HUES48 (cell line): Measurements from ENCODE around the gene POP4.
A peak's percentile ranks its signal among the peaks of the same experiment; 100 is the strongest.

Experiments used
- H3K27ac ChIP-seq: one replicate; pipeline ENCODE4 v1.7.0; 2013; ENCODE audit warnings: low read depth, low read length, inconsistent platforms
- H3K27me3 ChIP-seq: 2 replicates; pipeline ENCODE4 v1.6.1; 2013; ENCODE audit warnings: mild to moderate bottlenecking, low read length; ENCODE audit not compliant: control insufficient read depth, insufficient read depth
- H3K36me3 ChIP-seq: 2 replicates; pipeline ENCODE4 v1.6.1; 2013; ENCODE audit warnings: low read length; ENCODE audit not compliant: control insufficient read depth, insufficient read depth
- H3K4me1 ChIP-seq: 2 replicates; pipeline ENCODE4 v1.6.1; 2013; ENCODE audit warnings: mild to moderate bottlenecking, low read length; ENCODE audit not compliant: control insufficient read depth, insufficient read depth
- H3K4me3 ChIP-seq: 2 replicates; pipeline ENCODE4 v1.5.1; 2013; ENCODE audit warnings: mild to moderate bottlenecking, low read depth, low read length
- H3K9ac ChIP-seq: 2 replicates; pipeline ENCODE4 v1.6.1; 2013; ENCODE audit warnings: mild to moderate bottlenecking, low read depth, low read length, moderate library complexity
- H3K9me3 ChIP-seq: 2 replicates; pipeline ENCODE4 v1.6.1; 2013; ENCODE audit warnings: low read length; ENCODE audit not compliant: control insufficient read depth, insufficient read depth

The POP4 gene

DNA sequence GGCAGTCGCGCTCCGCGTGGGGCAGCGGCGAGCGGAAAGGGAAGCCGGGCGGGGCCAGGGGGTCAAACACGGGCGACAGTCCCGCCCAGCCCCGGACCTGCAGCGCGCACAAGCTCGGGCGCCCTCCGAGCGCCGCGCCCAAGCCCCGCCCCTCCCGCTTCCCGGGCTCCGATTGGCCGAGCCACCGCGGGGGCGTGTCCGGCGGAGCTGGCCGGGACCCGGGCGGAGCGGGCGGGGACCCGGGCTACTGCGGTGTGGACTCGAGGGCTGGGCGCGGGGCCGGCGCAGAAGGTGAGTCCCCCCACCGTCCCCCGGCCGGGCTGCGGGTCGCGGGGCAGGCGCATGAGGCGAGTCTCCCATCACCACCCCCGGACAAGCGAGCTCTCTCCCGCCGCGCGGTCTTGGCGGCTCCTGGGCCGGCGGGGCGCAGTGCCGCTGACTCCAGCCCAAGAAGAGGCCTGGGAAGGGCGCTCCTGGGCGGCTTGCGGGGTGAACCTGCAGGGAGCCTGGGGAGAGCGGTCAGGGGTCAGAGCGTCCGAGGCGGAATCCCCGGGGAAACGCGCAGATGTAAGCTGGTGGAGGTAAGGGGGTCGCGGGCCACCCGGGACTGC lies 59.2 kb downstream of the POP4 start, which contains the start of gene PLEKHF1:
TSS of gene PLEKHF1 (plus strand) at position 247 of the 611 bp plus-strand sequence. CDS start 8,379 bp downstream, outside the sequence.
- H3K27ac ChIP-seq: peak within 1 kb of the TSS; percentile 66
- H3K9ac ChIP-seq: peak within 1 kb of the TSS; percentile 38; the same call in 1 of the 2 replicates
- H3K9me3 ChIP-seq: no peaks in the 10 kb centered on the region
- peaks cover 16% of the 10 kb centered on the region for H3K4me1 ChIP-seq
- H3K36me3 ChIP-seq: no peaks in the 10 kb centered on the region
- peaks cover 7% of the 10 kb centered on the region; the same call in 1 of the 2 replicates for H3K27me3 ChIP-seq
- H3K4me3 ChIP-seq: peak within 1 kb of the TSS; percentile 84

DNA sequence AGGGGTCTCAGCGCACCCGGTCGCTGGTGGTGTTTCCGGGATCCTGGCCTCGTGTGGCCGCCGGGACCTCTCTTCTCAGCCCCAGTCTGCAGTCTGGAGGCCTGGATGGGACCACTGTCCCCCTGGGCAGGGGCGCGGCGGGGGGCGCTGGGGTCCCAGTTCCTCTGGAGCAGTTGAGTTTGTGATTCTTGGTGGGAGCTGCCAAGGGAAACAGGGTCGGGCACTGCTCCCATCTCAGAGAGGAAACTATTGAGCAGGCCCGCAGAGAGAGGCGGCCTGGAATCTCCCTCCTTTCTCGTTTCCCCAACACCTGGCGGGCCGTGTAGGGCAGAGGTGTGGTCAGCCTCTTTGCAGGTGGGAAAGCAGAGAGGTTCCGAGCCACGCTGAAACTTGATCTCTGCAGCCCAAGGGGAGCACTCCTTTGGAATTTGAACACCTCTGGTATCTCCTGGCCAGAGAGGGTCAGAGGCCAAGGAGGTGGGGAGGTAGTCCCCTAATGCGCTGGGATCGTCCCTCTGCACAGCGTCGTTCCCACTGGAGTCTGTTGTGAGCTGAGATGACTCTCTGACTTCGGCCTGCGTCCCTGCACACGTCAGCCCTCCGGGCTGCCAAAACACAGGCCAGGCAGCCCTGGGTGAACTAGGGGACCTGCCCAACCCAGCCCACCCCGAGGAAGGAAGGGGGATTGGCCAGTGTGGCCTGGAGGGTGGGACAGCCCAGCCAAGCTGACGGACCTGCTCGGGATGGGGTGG lies 59.9 kb downstream of the POP4 start:
- Histone ChIP-seq H3K9ac (peak overlapping the region; percentile 38; the same call in 1 of the 2 replicates), H3K4me1 (peaks cover 16% of the 10 kb centered on the region), H3K36me3 (no peaks in the 10 kb centered on the region), H3K9me3 (no peaks in the 10 kb centered on the region), H3K27ac (peak overlapping the region; percentile 66), H3K27me3 (peaks cover 7% of the 10 kb centered on the region; the same call in 1 of the 2 replicates), H3K4me3 (peak overlapping the region; percentile 84)
